HG02870 (cell line): Measurements from ENCODE around the gene SIN3B.

Source experiments
- ATAC-seq: cut with Tn5 transposase; IDR thresholded peaks from one replicate; pipeline ENCODE4 v1.9.1; 2021; ENCODE audit warnings: mild to moderate bottlenecking, moderate library complexity; ENCODE audit not compliant: unreplicated experiment

SIN3B gene

GRCh38 chr19:16901491-16902175, 72.4 kb downstream of the SIN3B start:
- no peak for ATAC-seq

- ATAC-seq, result no peak
These were observed 73.3 kb downstream of the SIN3B start for GRCh38 chr19:16902545-16902944.

GRCh38 chr19:16903347-16903746, 74.1 kb downstream of the SIN3B start:
- no peak for ATAC-seq

- no peak for ATAC-seq
These were observed 75.4 kb downstream of the SIN3B start for GRCh38 chr19:16904599-16904998.

GRCh38 chr19:16908759-16909158, 79.6 kb downstream of the SIN3B start:
- ATAC-seq, result no peak

GRCh38 chr19:16911046-16911445, 81.8 kb downstream of the SIN3B start:
- ATAC-seq, result no peak

GRCh38 chr19:16912780-16913179, 83.6 kb downstream of the SIN3B start:
- no peak for ATAC-seq

GRCh38 chr19:16914421-16914820, 85.2 kb downstream of the SIN3B start:
- no peak for ATAC-seq

GRCh38 chr19:16915135-16915534, 85.9 kb downstream of the SIN3B start:
- no peak for ATAC-seq

GRCh38 chr19:16915734-16916133, 86.5 kb downstream of the SIN3B start:
- no peak for ATAC-seq

- no peak for ATAC-seq
These were observed 88.2 kb downstream of the SIN3B start for GRCh38 chr19:16917401-16917800.

- no peak for ATAC-seq
These were observed 90.3 kb downstream of the SIN3B start for GRCh38 chr19:16919496-16919895.

- no peak for ATAC-seq
These were observed 91.8 kb downstream of the SIN3B start for GRCh38 chr19:16920816-16921529.

GRCh38 chr19:16921766-16922591, 92.8 kb downstream of the SIN3B start:
- ATAC-seq, result no peak

GRCh38 chr19:16922592-16922934, 93.4 kb downstream of the SIN3B start:
- no peak for ATAC-seq

GRCh38 chr19:16922949-16923348, 93.8 kb downstream of the SIN3B start:
- ATAC-seq, result no peak

- ATAC-seq, result no peak
These were observed 98.7 kb downstream of the SIN3B start for GRCh38 chr19:16927883-16928282.

GRCh38 chr19:16928351-16928750, 99.2 kb downstream of the SIN3B start:
- no peak for ATAC-seq

- no peak for ATAC-seq
These were observed 99.7 kb downstream of the SIN3B start for GRCh38 chr19:16928916-16929315.
